Effector memory CD4-positive, alpha-beta T cell (primary cell): ENCODE data around the gene DEPDC5.
"Not testable (repeated sequence)": the region's sequence is repeated elsewhere in the genome, so short reads cannot be mapped to it uniquely, and the experiment has no call there.

Experiments
- DNase-seq, 3 donors: peaks; one replicate each; pipeline ENCODE4 v3.0.0-alpha.2; 2020
- H3K27ac ChIP-seq: 2 replicates; pipeline ENCODE4 v1.7.0; 2013; ENCODE audit warnings: mild to moderate bottlenecking, low read length, moderate library complexity; ENCODE audit not compliant: insufficient read depth, poor library complexity, severe bottlenecking
- H3K27me3 ChIP-seq: replicated peaks from 2 replicates; pipeline ENCODE4 v1.7.0; 2013; ENCODE audit warnings: mild to moderate bottlenecking, low read length; ENCODE audit not compliant: insufficient read depth, control insufficient read depth, poor library complexity, severe bottlenecking
- H3K36me3 ChIP-seq: 2 replicates; pipeline ENCODE4 v1.7.0; 2013; ENCODE audit warnings: mild to moderate bottlenecking, low read length, moderate library complexity; ENCODE audit not compliant: control insufficient read depth, insufficient read depth
- H3K4me1 ChIP-seq: 2 replicates; pipeline ENCODE4 v1.7.0; 2013; ENCODE audit warnings: low read length, mild to moderate bottlenecking; ENCODE audit not compliant: control insufficient read depth, insufficient read depth, poor library complexity, severe bottlenecking
- H3K4me3 ChIP-seq: 2 replicates; pipeline ENCODE4 v1.7.0; 2013; ENCODE audit warnings: low read length, low read depth, mild to moderate bottlenecking; ENCODE audit not compliant: insufficient read depth, poor library complexity, severe bottlenecking
- H3K9me3 ChIP-seq: 2 replicates; pipeline ENCODE4 v1.7.0; 2013; ENCODE audit warnings: mild to moderate bottlenecking, low read length, moderate library complexity; ENCODE audit not compliant: control insufficient read depth

The DEPDC5 gene

DNA sequence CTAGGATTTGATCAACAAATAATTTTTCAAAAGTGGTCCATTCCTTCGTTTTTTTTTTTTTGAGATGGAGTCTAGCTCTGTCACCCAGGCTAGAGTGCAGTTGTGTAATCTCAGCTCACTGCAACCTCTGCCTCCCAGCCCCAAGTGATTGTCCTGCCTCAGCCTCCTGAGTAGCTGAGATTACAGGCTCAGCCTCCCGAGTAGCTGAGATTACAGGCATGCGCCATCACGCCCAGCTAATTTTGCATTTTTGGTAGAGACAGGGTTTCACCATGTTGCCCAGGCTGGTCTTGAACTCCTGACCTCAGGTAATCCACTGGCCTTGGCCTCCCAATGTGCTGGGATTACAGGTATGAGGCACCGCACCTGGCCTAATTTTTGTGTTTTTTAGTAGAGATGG, 5.0 kb downstream of the DEPDC5 start:
- H3K4me1 ChIP-seq: not testable (repeated sequence)

GRCh38 chr22:31764785-31765184, 11.0 kb downstream of the DEPDC5 start:
- Histone ChIP-seq H3K4me3 (no peak overlapping the region), H3K27me3 (no peaks in the 10 kb centered on the region), H3K9me3 (no peaks in the 10 kb centered on the region), H3K36me3 (peaks cover 38% of the 10 kb centered on the region), H3K27ac (no peak overlapping the region), H3K4me1 (no peaks in the 10 kb centered on the region)
- no peak for DNase-seq

More for the DNA sequence above, 5.0 kb downstream of the DEPDC5 start:
- H3K4me3 ChIP-seq, H3K36me3 ChIP-seq, H3K27me3 ChIP-seq, H3K27ac ChIP-seq, H3K9me3 ChIP-seq, DNase-seq: not testable (repeated sequence)

DNA sequence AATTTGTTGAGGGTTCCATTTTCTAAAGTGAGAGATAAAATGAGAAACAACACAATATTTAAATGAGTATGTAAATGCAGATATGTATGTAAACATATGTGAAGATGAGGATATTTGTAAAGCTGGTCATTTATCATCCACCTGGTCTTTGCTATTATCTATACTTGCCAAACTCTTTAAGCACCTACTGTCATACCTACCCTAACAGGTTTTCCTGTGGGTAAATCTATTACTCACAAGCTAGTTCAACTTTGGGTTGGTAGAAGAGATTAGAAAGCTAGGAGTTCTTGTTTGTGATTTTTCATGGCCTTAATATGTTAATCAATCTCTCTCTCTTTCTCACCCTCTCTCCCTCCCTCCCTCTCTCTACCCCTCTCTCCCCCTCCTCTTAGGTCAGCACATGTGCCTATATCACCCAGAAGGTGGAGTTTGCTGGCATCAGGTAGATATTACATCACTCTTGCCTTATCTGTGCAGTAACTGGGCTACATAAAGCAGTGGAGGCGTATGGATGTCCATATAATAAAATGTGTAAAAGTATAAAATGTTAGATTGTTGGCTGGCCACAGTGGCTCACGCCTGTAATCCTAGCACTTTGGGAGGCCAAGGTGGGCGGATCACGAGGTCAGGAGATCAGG, 14.7 kb downstream of the DEPDC5 start:
- DNase-seq: no peak
- Histone ChIP-seq H3K27ac (no peak overlapping the region), H3K4me1 (no peaks in the 10 kb centered on the region), H3K36me3 (peaks cover 36% of the 10 kb centered on the region), H3K4me3 (no peak overlapping the region), H3K9me3 (no peaks in the 10 kb centered on the region), H3K27me3 (no peaks in the 10 kb centered on the region)

DNA sequence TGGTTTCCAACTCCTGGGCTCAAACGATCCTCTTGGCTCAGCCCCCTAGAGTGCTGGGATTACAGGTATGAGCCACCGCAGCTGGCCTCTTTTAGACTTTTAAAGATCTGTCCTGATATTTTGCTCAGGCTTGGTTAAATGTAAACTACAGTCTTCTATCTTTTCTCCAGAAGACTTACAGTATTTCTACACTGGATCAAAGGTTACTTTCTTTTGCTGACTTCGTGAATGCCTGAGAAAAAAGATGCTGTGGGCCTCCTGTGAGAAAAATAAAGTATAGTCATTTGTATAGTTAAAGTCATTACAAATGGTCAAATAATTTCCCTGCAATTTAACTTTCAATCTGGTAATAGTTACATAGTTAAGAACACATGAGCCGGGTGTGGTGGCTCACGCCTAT, 19.6 kb downstream of the DEPDC5 start:
- no peaks in the 10 kb centered on the region for H3K9me3 ChIP-seq
- H3K27me3 ChIP-seq: no peaks in the 10 kb centered on the region
- H3K4me1 ChIP-seq: no peaks in the 10 kb centered on the region
- no peak overlapping the region for H3K27ac ChIP-seq
- no peak overlapping the region for H3K4me3 ChIP-seq
- H3K36me3 ChIP-seq: peaks cover 19% of the 10 kb centered on the region
- DNase-seq: no peak

- Histone ChIP-seq H3K27ac (no peak overlapping the region), H3K9me3 (no peaks in the 10 kb centered on the region), H3K4me1 (no peaks in the 10 kb centered on the region), H3K36me3 (peaks cover 27% of the 10 kb centered on the region), H3K27me3 (no peaks in the 10 kb centered on the region), H3K4me3 (no peak overlapping the region)
- no peak for DNase-seq
Measured at GRCh38 chr22:31776231-31776630, 22.4 kb downstream of the DEPDC5 start.

- no peaks in the 10 kb centered on the region for H3K4me1 ChIP-seq
- H3K4me3 ChIP-seq: no peak overlapping the region
- no peak overlapping the region for H3K27ac ChIP-seq
- H3K9me3 ChIP-seq: no peaks in the 10 kb centered on the region
- H3K36me3 ChIP-seq: peaks cover 4% of the 10 kb centered on the region
- DNase-seq: no peak
- H3K27me3 ChIP-seq: no peaks in the 10 kb centered on the region
Measured at GRCh38 chr22:31789803-31790202, 36.0 kb downstream of the DEPDC5 start.

DNA sequence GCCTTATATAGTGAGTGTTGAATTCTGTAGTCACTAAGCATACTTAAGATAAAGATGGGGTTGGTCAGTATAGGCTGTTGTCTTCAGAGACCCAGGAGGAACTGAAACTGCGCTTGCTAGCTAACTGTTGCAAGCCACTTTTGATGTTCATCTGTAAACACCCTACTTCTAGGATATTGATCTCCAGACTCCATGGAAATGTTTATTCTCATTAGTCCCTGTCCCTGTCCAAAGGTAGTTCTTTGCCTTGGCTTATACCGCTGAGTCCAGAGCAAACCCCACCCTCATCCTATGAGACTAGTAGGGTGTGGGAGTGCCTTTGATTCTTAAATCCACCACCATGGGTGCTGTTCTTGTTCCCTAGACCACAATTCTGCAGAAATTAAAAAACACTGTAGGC, 36.4 kb downstream of the DEPDC5 start:
- Histone ChIP-seq H3K9me3 (no peaks in the 10 kb centered on the region), H3K27ac (no peak overlapping the region), H3K36me3 (peaks cover 4% of the 10 kb centered on the region), H3K4me3 (no peak overlapping the region), H3K27me3 (no peaks in the 10 kb centered on the region), H3K4me1 (no peaks in the 10 kb centered on the region)
- no peak for DNase-seq

DNA sequence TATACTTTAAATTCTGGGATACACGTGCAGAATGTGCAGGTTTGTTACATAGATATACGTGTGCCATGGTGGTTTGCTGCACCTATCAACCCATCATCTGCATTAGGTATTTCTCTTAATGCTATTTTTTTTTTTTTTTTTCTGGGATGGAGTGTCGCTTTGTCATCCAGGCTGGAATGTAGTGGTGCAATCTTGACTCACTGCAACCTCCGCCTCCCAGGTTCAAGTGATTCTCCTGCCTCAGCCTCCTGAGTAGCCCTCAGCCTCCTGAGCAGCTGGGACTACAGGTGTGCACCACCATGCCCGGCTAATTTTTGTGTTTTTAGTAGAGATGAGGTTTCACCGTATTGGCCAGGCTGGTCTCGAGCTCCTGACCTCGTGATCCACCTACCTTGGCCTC, 45.5 kb downstream of the DEPDC5 start:
- H3K36me3 ChIP-seq: peaks cover 34% of the 10 kb centered on the region
- not testable (repeated sequence) for DNase-seq, H3K4me1 ChIP-seq, H3K9me3 ChIP-seq, H3K27me3 ChIP-seq, H3K27ac ChIP-seq, H3K4me3 ChIP-seq

- H3K9me3 ChIP-seq: no peaks in the 10 kb centered on the region
- peaks cover 40% of the 10 kb centered on the region for H3K36me3 ChIP-seq
- H3K27ac ChIP-seq: no peak overlapping the region
- no peak overlapping the region for H3K4me3 ChIP-seq
- no peak for DNase-seq
- H3K4me1 ChIP-seq: no peaks in the 10 kb centered on the region
- H3K27me3 ChIP-seq: no peaks in the 10 kb centered on the region
Measured at GRCh38 chr22:31800065-31800464, 46.2 kb downstream of the DEPDC5 start.

DNA sequence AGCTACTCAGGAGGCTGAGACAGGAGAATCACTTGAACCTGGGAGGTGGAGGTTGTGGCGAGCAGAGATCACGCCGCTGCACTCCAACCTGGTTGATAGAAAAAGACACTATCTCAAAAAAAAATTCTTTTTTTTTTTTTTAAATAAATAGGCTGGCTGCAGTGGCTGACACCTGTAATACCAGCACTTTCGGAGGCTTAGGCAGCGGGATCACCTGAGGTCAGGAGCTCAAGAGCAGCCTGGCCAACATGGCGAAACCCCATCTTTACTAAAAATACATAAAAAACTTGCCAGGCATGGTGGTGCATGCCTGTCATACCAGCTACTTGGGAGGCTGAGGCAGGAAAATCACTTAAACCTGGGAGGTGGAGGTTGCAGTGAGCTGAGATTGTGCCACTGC, 47.0 kb downstream of the DEPDC5 start:
- not testable (repeated sequence) for H3K9me3 ChIP-seq, H3K27ac ChIP-seq

More for the DNA sequence above, 47.0 kb downstream of the DEPDC5 start:
- H3K27me3 ChIP-seq, H3K4me1 ChIP-seq, DNase-seq, H3K4me3 ChIP-seq: not testable (repeated sequence)
- peaks cover 48% of the 10 kb centered on the region for H3K36me3 ChIP-seq
